ENCODE data around the gene ADSL.

DNA sequence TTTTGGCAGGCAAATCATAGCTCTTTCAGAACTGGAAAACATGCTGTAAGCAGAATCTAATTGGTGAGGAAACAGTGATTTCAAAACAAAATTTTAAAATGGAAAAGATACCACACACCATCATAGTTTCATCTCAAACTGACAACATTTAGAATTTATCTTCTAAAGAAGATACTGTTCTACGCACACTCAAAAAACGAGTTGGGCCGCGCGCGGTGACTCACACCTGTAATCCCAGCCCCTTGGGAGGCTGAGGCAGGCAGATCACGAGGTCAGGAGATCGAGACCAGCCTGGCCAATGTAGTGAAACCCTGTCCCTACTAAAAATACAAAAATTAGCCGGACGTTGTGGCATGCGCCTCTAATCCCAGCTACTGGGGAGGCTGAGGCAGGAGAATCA lies 44.2 kb upstream of the ADSL start:
- TF ChIP-seq CTCF (IDR thresholded peaks at IDR 0.05) (no peak), EP300 (IDR thresholded peaks at IDR 0.05) (no peak), POLR2AphosphoS5 (IDR thresholded peaks at IDR 0.05) (no peak)
